GM18867 (cell line): Measurements from ENCODE around the gene TEKT5.
A peak's percentile ranks its signal among the peaks of the same experiment; 100 is the strongest.
"Not testable (repeated sequence)": the region's sequence is repeated elsewhere in the genome, so short reads cannot be mapped to it uniquely, and the experiment has no call there.

ENCODE experiments used
- ATAC-seq: cut with Tn5 transposase; IDR thresholded peaks from one replicate; pipeline ENCODE4 v1.9.1; 2021; ENCODE audit warnings: mild to moderate bottlenecking, moderate library complexity; ENCODE audit not compliant: unreplicated experiment

Gene TEKT5

GRCh38 chr16:10694830-10695229 lies at the start of gene TEKT5:
TSS of gene TEKT5 (minus strand) at chr16:10694930. CDS start at chr16:10694873, 57 bp downstream.
- no peak for ATAC-seq

- peak; percentile 78 for ATAC-seq
These were observed 49.1 kb upstream of the TEKT5 start, which contains the start of gene NUBP1 for GRCh38 chr16:10743610-10744369. TSS of gene NUBP1 (plus strand) at chr16:10743842. CDS start at chr16:10743864, 22 bp downstream.

DNA sequence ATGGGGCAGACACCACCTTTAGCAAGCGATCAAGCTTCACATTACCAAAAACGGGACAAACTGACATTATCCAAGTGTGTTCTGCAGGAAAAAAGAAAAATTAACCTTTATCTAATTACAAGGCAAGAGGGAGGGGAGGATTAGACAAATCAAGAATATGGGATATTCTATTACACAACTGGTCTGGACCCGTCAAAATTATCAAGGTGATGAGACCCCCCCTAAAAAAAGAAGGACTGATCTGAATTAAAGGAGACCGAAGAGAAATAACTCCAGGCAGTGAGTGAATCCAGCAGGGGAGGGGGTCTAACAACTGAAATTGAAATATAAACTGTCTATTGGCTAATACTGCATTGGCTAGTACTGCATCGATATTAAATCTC lies 48.5 kb upstream of the TEKT5 start:
- ATAC-seq, result no peak

- ATAC-seq, result no peak
These were observed 47.1 kb upstream of the TEKT5 start for GRCh38 chr16:10741844-10742243.

DNA sequence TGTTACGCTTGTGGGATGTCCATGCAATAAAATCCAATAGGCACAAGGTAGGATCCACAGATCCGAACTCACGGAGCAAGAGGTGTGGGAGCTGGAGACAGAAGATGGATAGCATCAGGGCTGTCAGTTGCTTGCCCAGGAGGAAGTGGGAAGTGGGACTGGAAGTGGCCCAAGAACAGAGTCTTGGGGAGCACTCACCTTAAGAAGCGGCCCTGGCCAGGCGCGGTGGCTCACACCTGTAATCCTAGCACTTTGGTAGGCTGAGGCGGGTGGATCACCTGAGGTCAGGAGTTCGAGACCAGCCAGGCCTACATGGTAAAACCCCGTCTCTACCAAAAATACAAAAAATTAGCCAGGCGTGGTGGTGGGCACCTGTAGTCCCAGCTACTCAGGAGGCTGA lies 46.5 kb upstream of the TEKT5 start:
- not testable (repeated sequence) for ATAC-seq

- ATAC-seq, result no peak
These were observed 46.1 kb upstream of the TEKT5 start for GRCh38 chr16:10740845-10741208.

GRCh38 chr16:10740000-10740844 lies 45.5 kb upstream of the TEKT5 start:
- no peak for ATAC-seq

DNA sequence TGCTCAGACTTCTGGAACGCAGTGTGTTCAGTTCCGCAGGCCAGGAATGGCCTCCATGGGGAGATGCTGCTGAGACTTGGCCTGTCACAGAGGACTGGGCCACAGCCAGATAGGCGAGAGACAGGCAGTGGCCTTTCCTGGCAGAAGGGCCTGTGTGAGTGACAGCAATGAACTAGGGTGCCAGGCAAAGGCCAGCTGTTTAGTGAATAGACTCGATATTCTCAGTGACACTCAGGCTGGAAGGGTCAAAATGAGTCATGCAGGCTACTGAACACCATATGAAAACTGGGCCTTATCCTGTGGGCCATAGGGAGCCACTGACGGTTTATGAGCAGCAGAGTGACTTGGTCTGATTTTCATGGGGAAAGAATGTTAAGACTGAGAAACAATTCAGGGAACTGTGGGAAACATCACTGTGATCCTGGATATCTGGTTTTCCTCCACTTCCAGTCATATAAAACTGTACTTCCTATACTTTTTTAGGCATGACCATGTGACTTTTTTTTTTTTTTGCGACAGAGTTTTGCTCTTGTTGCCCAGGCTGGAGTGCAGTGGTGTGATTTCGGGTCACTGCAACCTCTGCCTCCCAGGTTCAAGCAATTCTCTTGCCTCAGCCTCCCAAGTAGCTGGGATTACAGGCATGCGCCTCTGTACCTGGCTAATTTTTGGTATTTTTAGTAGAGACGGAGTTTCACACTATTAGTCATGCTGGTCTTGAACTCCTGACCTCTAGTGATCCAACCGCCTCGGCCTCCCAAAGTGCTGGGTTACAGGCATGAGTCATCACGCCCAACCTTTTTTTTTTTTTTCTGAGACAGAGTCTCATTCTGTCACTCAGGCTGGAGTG lies 43.7 kb upstream of the TEKT5 start:
- peak; percentile 73 for ATAC-seq

- peak; percentile 34 for ATAC-seq
These were observed 42.4 kb upstream of the TEKT5 start for GRCh38 chr16:10737068-10737625.

- ATAC-seq, result no peak
These were observed 37.1 kb upstream of the TEKT5 start for GRCh38 chr16:10731790-10732189.

GRCh38 chr16:10729104-10730048 lies 34.6 kb upstream of the TEKT5 start:
- ATAC-seq, result no peak

- peak; percentile 88 for ATAC-seq
These were observed 33.5 kb upstream of the TEKT5 start for GRCh38 chr16:10728003-10728887.

- no peak for ATAC-seq
These were observed 14.2 kb upstream of the TEKT5 start for GRCh38 chr16:10708969-10709368.

GRCh38 chr16:10699756-10700155 lies 5.0 kb upstream of the TEKT5 start:
- no peak for ATAC-seq

- no peak for ATAC-seq
These were observed 424 bp downstream of the TEKT5 start for GRCh38 chr16:10694306-10694705.

- no peak for ATAC-seq
These were observed 841 bp downstream of the TEKT5 start for GRCh38 chr16:10693889-10694288.

GRCh38 chr16:10692470-10692869 lies 2.3 kb downstream of the TEKT5 start:
- no peak for ATAC-seq

DNA sequence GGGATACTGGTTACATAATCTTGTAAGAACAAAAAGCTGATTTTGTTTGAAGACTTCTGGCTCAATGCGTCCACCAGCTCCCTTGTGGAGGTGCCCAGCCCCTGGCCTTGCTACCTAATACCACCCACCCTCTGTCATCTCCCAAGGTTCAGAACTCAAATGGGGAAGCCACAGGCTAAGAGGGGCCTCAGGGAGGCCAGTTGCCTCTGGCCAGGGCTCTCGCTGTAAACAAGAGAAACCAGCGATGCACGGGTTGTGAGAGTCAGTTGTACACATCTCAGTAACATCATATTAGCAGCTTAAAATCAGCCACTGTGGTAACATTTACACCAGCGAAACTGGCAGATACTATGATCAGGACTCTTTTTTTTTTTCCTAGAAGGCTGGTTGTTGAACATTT lies 6.0 kb downstream of the TEKT5 start:
- ATAC-seq, result no peak

GRCh38 chr16:10688291-10688690 lies 6.4 kb downstream of the TEKT5 start:
- no peak for ATAC-seq
